HEK293T (cell line): ENCODE measurements around the gene BAZ1B.

Experiments used
- BHLHE40 ChIP-seq: fragments of 450-650 bp; IDR thresholded peaks from 2 replicates; pipeline ENCODE4 v1.6.1; 2016; ENCODE audit warnings: mild to moderate bottlenecking, moderate library complexity, borderline replicate concordance
- CTBP1 ChIP-seq: fragments of 450-650 bp; IDR thresholded peaks from 2 replicates; pipeline ENCODE4 v1.6.1; 2016; ENCODE audit warnings: borderline replicate concordance
- ELF4 ChIP-seq: fragments of 450-650 bp; IDR thresholded peaks from 2 replicates; pipeline ENCODE4 v1.6.1; 2017; ENCODE audit warnings: antibody characterized with exemption
- FOXK2 ChIP-seq: fragments of 450-650 bp; IDR thresholded peaks from 2 replicates; pipeline ENCODE4 v1.6.1; 2016; ENCODE audit warnings: mild to moderate bottlenecking
- FOXM1 ChIP-seq: fragments of 450-650 bp; IDR thresholded peaks from 2 replicates; pipeline ENCODE4 v1.6.1; 2017; ENCODE audit warnings: mild to moderate bottlenecking, borderline replicate concordance
- HDGF ChIP-seq: fragments of 450-650 bp; IDR thresholded peaks from 2 replicates; pipeline ENCODE4 v1.6.1; 2017; ENCODE audit warnings: antibody characterized with exemption, borderline replicate concordance
- LEF1 ChIP-seq: fragments of 450-650 bp; IDR thresholded peaks from 2 replicates; pipeline ENCODE4 v1.6.1; 2017; ENCODE audit warnings: mild to moderate bottlenecking, borderline replicate concordance
- NFRKB ChIP-seq: fragments of 450-650 bp; IDR thresholded peaks from 2 replicates; pipeline ENCODE4 v1.6.1; 2016; ENCODE audit warnings: mild to moderate bottlenecking, moderate library complexity
- SP1 ChIP-seq: fragments of 450-650 bp; IDR thresholded peaks from 2 replicates; pipeline ENCODE4 v1.6.1; 2017
- SUZ12 ChIP-seq: fragments of 450-650 bp; IDR thresholded peaks from 2 replicates; pipeline ENCODE4 v1.6.1; 2016; ENCODE audit warnings: mild to moderate bottlenecking
- TARDBP ChIP-seq: fragments of 450-650 bp; IDR thresholded peaks from 2 replicates; pipeline ENCODE4 v1.6.1; 2016
- TF ChIP-seq, protein P1 (sequence below): fragments of 450-650 bp; IDR thresholded peaks from 2 replicates; pipeline ENCODE4 v1.6.1; 2016

DNA sequence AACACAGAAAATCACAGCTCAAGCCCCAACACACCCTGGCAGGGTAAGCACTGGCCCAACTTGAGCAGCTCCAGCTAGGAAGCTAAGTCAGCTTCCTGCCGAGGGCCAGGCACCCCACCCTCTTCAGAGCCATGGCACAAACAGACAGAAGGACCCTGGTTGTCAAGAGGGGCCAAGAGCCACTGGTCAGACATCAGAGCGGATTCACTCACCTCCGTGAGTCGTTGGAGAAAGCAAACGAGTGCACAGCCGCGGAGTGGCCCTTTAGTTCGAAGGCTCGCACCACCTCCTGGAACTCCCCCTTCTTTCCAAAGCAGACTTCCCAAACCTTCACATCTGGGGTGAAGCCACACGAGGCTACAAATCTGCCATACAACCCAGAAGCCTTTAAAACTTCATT lies 48.9 kb upstream of the BAZ1B start:
- TF ChIP-seq FOXK2 (no peak), FOXM1 (no peak), CTBP1 (no peak), TARDBP (no peak), SP1 (no peak), SUZ12 (no peak), HDGF (no peak), BHLHE40 (no peak), NFRKB (no peak), LEF1 (no peak), ELF4 (no peak)
- TF ChIP-seq, protein P1, sequence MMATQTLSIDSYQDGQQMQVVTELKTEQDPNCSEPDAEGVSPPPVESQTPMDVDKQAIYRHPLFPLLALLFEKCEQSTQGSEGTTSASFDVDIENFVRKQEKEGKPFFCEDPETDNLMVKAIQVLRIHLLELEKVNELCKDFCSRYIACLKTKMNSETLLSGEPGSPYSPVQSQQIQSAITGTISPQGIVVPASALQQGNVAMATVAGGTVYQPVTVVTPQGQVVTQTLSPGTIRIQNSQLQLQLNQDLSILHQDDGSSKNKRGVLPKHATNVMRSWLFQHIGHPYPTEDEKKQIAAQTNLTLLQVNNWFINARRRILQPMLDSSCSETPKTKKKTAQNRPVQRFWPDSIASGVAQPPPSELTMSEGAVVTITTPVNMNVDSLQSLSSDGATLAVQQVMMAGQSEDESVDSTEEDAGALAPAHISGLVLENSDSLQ, result no peak
